WTC11 (cell line): ENCODE measurements around the gene SYS1. TPM values are rescaled to one million over a fixed set of nuclear protein-coding genes. Genes with fewer than 3 reads are reported as not detected.

Experiments used
- ATAC-seq: fragments of 200-7000 bp; cut with Tn5 transposase; 2 replicates; pipeline ENCODE4 v1.10.0; 2021; ENCODE audit warnings: mild to moderate bottlenecking, moderate library complexity
- CTCF ChIA-PET: fragments of 300-600 bp; sonication (Branson Sonifier 250); formaldehyde crosslinking; loops from one replicate; lab custom pipeline; 2021; ENCODE audit warnings: antibody characterized with exemption; lab: Charles Lee
- POLR2A ChIA-PET: fragments of 350-600 bp; sonication (Branson Sonifier 250); formaldehyde crosslinking; loops from one replicate; lab custom pipeline; 2021; ENCODE audit warnings: antibody characterized with exemption; lab: Charles Lee
- DNase-seq: peaks from one replicate; pipeline ENCODE4 v3.0.0; 2021; ENCODE audit warnings: low spot score
- H3K27ac Mint-ChIP-seq: 2 replicates; pipeline ENCODE4 v1.8.0; 2021; ENCODE audit warnings: mixed read lengths
- H3K27me3 Mint-ChIP-seq: 2 replicates; pipeline ENCODE4 v1.8.0; 2021; ENCODE audit warnings: low read depth, mild to moderate bottlenecking, moderate library complexity, mixed read lengths
- H3K36me3 Mint-ChIP-seq: 2 replicates; pipeline ENCODE4 v1.8.0; 2021; ENCODE audit warnings: mixed read lengths
- H3K4me1 Mint-ChIP-seq: 2 replicates; pipeline ENCODE4 v1.8.0; 2022; ENCODE audit warnings: mixed read lengths
- H3K4me3 Mint-ChIP-seq: 2 replicates; pipeline ENCODE4 v1.8.0; 2021; ENCODE audit warnings: mild to moderate bottlenecking, moderate library complexity, mixed read lengths
- H3K9me3 Mint-ChIP-seq: 2 replicates; pipeline ENCODE4 v1.8.0; 2021; ENCODE audit warnings: mixed read lengths
- ATF6 ChIP-seq: sonication (generic); formaldehyde crosslinking; IDR thresholded peaks from 2 replicates; pipeline ENCODE4 v1.8.1; 2023; ENCODE audit warnings: mild to moderate bottlenecking, missing genetic modification reagents
- E2F5 ChIP-seq: sonication (generic); formaldehyde crosslinking; IDR thresholded peaks from 2 replicates; pipeline ENCODE4 v1.8.1; 2022; ENCODE audit warnings: mild to moderate bottlenecking, moderate library complexity, missing genetic modification reagents
- ERG ChIP-seq: fragments of 250-450 bp; sonication (Bioruptor Pico); IDR thresholded peaks from 2 replicates; pipeline ENCODE4 v1.8.0; 2021; ENCODE audit warnings: mild to moderate bottlenecking
- FOXP1 ChIP-seq: sonication (generic); formaldehyde crosslinking; IDR thresholded peaks from 2 replicates; pipeline ENCODE4 v1.8.0; 2022; ENCODE audit warnings: missing genetic modification reagents, mild to moderate bottlenecking, moderate library complexity, borderline replicate concordance
- GTF2I ChIP-seq: fragments of 250-450 bp; sonication (Bioruptor Pico); conservative IDR thresholded peaks from 2 replicates; pipeline ENCODE4 v1.4.0; 2021; ENCODE audit warnings: mild to moderate bottlenecking
- JUN ChIP-seq: sonication (generic); formaldehyde crosslinking; IDR thresholded peaks from 2 replicates; pipeline ENCODE4 v1.8.0; 2023; ENCODE audit warnings: mild to moderate bottlenecking, missing genetic modification reagents
- KAT7 ChIP-seq: sonication (generic); formaldehyde crosslinking; IDR thresholded peaks from 2 replicates; pipeline ENCODE4 v1.8.1; 2023; ENCODE audit warnings: missing genetic modification reagents, mild to moderate bottlenecking, borderline replicate concordance
- NFYB ChIP-seq: sonication (generic); formaldehyde crosslinking; conservative IDR thresholded peaks from 2 replicates; pipeline ENCODE4 v1.8.0; 2022; ENCODE audit warnings: low read depth, missing genetic modification reagents
- TCF7 ChIP-seq: sonication (generic); formaldehyde crosslinking; IDR thresholded peaks from 2 replicates; pipeline ENCODE4 v1.8.0; 2022; ENCODE audit warnings: mild to moderate bottlenecking, low read depth, missing genetic modification reagents, moderate library complexity
- ZNF317 ChIP-seq: sonication (generic); formaldehyde crosslinking; IDR thresholded peaks from 2 replicates; pipeline ENCODE4 v1.8.1; 2023; ENCODE audit warnings: low read depth, mild to moderate bottlenecking, moderate library complexity, missing genetic modification reagents, borderline replicate concordance
- total RNA-seq: library from RNA; stranded (reverse); gene quantifications from 3 replicates; pipeline ENCODE4 v1.2.3, GENCODE V29; 2021
- TF ChIP-seq, protein P1 (sequence below): sonication (generic); formaldehyde crosslinking; IDR thresholded peaks from 2 replicates; pipeline ENCODE4 v1.8.0; 2022; ENCODE audit warnings: mild to moderate bottlenecking, missing genetic modification reagents
- TF ChIP-seq, protein P2 (sequence below): fragments of 250-450 bp; sonication (Bioruptor Pico); conservative IDR thresholded peaks from 2 replicates; pipeline ENCODE4 v1.9.0; 2021; ENCODE audit warnings: mild to moderate bottlenecking
- TF ChIP-seq, protein P3 (sequence below): sonication (generic); formaldehyde crosslinking; conservative IDR thresholded peaks from 2 replicates; pipeline ENCODE4 v1.8.1; 2023; ENCODE audit warnings: mild to moderate bottlenecking, low read depth, missing genetic modification reagents, moderate library complexity

SYS1 gene
- total RNA-seq, 1 experiment from 2014 or later: 16.4 TPM

- no peak for TF ChIP-seq ERG (CRISPR knock-in tag)
- no peak for TF ChIP-seq KAT7 (CRISPR knock-in tag)
- TF ChIP-seq, protein P1, sequence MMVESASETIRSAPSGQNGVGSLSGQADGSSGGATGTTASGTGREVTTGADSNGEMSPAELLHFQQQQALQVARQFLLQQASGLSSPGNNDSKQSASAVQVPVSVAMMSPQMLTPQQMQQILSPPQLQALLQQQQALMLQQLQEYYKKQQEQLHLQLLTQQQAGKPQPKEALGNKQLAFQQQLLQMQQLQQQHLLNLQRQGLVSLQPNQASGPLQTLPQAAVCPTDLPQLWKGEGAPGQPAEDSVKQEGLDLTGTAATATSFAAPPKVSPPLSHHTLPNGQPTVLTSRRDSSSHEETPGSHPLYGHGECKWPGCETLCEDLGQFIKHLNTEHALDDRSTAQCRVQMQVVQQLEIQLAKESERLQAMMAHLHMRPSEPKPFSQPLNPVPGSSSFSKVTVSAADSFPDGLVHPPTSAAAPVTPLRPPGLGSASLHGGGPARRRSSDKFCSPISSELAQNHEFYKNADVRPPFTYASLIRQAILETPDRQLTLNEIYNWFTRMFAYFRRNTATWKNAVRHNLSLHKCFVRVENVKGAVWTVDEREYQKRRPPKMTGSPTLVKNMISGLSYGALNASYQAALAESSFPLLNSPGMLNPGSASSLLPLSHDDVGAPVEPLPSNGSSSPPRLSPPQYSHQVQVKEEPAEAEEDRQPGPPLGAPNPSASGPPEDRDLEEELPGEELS (CRISPR knock-in tag): no peak
- no peak for TF ChIP-seq NFYB (CRISPR knock-in tag)
- TF ChIP-seq ZNF317: no peak
- no peak for TF ChIP-seq FOXP1 (CRISPR knock-in tag)
- no peak for TF ChIP-seq E2F5 (CRISPR knock-in tag)
- no peak for TF ChIP-seq ATF6 (CRISPR knock-in tag)
- TF ChIP-seq TCF7 (CRISPR knock-in tag): no peak
- no peak for TF ChIP-seq GTF2I
- TF ChIP-seq JUN (CRISPR knock-in tag): no peak
Measured at GRCh38 chr20:45378191-45378590, 15.2 kb downstream of the SYS1 start, which contains the start of gene TP53TG5 (continued).

- no peak for DNase-seq
- Mint-ChIP-seq H3K4me1 (no peaks in the 10 kb centered on the region), H3K4me3 (no peak overlapping the region), H3K27ac (no peak overlapping the region), H3K27me3 (no peaks in the 10 kb centered on the region; the same call in none of the 2 replicates), H3K36me3 (no peaks in the 10 kb centered on the region), H3K9me3 (no peaks in the 10 kb centered on the region)
- POLR2A ChIA-PET: no interaction called here
- no peak for ATAC-seq
- CTCF ChIA-PET: interaction anchor here (1.0 to 3.5 kb wide), 2 partner anchors 14 to 50 kb away, joined by 3 to 14 read pairs; no protein-coding TSS in a partner anchor
- TF ChIP-seq, protein P2, sequence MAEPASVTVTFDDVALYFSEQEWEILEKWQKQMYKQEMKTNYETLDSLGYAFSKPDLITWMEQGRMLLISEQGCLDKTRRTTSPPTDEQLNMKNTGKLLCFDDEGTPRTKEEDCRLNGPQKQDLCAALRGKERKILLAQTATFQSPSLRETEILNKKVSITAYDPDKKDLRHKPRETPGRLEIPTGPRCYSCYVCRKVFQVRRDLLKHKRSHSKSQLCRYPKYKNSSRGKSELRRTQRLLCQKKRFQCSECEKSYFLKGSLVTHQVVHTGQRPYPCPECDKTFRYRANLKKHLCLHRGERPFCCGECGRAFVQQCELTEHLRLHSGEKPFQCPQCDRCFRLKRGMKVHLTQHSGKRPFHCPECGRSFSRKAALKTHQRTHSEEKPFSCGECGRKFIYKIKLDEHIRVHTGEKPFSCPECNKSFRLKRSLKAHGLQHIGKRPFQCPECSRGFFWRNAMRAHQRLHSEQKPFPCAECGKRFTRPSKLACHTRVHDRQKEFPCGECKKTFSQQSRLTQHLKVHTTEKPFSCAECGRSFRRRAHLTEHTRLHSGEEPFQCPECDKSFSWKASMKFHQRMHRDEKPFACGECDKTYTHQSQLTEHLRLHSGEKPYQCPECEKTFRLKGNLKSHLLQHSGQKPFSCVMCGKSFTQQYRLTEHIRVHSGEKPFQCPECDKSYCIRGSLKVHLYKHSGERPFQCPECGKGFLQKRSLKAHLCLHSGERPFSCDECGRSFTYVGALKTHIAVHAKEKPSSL (CRISPR knock-in tag): no peak
- TF ChIP-seq, protein P3, sequence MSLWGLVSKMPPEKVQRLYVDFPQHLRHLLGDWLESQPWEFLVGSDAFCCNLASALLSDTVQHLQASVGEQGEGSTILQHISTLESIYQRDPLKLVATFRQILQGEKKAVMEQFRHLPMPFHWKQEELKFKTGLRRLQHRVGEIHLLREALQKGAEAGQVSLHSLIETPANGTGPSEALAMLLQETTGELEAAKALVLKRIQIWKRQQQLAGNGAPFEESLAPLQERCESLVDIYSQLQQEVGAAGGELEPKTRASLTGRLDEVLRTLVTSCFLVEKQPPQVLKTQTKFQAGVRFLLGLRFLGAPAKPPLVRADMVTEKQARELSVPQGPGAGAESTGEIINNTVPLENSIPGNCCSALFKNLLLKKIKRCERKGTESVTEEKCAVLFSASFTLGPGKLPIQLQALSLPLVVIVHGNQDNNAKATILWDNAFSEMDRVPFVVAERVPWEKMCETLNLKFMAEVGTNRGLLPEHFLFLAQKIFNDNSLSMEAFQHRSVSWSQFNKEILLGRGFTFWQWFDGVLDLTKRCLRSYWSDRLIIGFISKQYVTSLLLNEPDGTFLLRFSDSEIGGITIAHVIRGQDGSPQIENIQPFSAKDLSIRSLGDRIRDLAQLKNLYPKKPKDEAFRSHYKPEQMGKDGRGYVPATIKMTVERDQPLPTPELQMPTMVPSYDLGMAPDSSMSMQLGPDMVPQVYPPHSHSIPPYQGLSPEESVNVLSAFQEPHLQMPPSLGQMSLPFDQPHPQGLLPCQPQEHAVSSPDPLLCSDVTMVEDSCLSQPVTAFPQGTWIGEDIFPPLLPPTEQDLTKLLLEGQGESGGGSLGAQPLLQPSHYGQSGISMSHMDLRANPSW: no peak
Measured at GRCh38 chr20:45387274-45387673, 24.3 kb downstream of the SYS1 start.
